Smooth muscle cell (in vitro differentiated cells): ENCODE measurements around the gene DTX1. TPM values are rescaled to one million over a fixed set of nuclear protein-coding genes. Genes with fewer than 3 reads are reported as not detected.

Experiments
- DNase-seq: peaks from one replicate; lab custom pipeline; 2025; ENCODE audit not compliant: unreplicated experiment; lab: John Stamatoyannopoulos, UW
- H2AFZ ChIP-seq: fragments of 200-600 bp; sonication (generic); 2 replicates; pipeline ENCODE4 v1.6.0; 2016; ENCODE audit warnings: antibody characterized with exemption, low read depth, mild to moderate bottlenecking
- H3F3A ChIP-seq: fragments of 200-600 bp; sonication (generic); 2 replicates; pipeline ENCODE4 v1.6.0; 2017; ENCODE audit warnings: antibody characterized with exemption, low read depth
- H3K27ac ChIP-seq: fragments of 200-600 bp; sonication (generic); 2 replicates; pipeline ENCODE4 v1.5.1; 2016; ENCODE audit warnings: low read depth, mild to moderate bottlenecking
- H3K27me3 ChIP-seq: fragments of 200-600 bp; sonication (generic); 2 replicates; pipeline ENCODE4 v1.6.1; 2016; ENCODE audit warnings: low read depth, mild to moderate bottlenecking
- H3K36me3 ChIP-seq: fragments of 200-600 bp; sonication (generic); 2 replicates; pipeline ENCODE4 v1.5.1; 2016; ENCODE audit warnings: low read depth
- H3K4me1 ChIP-seq: fragments of 200-600 bp; sonication (generic); 2 replicates; pipeline ENCODE4 v1.5.1; 2016; ENCODE audit warnings: low read depth
- H3K4me2 ChIP-seq: fragments of 200-600 bp; sonication (generic); 2 replicates; pipeline ENCODE4 v1.6.0; 2016; ENCODE audit warnings: mild to moderate bottlenecking
- H3K4me3 ChIP-seq: fragments of 200-600 bp; sonication (generic); 2 replicates; pipeline ENCODE4 v1.5.1; 2016; ENCODE audit warnings: mild to moderate bottlenecking
- H3K79me2 ChIP-seq: fragments of 200-600 bp; sonication (generic); 2 replicates; pipeline ENCODE4 v1.6.0; 2016; ENCODE audit warnings: low read depth, mild to moderate bottlenecking
- H3K9ac ChIP-seq: fragments of 200-600 bp; sonication (generic); 2 replicates; pipeline ENCODE4 v1.6.0; 2016; ENCODE audit warnings: low read depth
- H3K9me3 ChIP-seq: fragments of 200-600 bp; sonication (generic); replicated peaks from 2 replicates; pipeline ENCODE4 v1.5.1; 2016; ENCODE audit warnings: low read depth
- H4K20me1 ChIP-seq: fragments of 200-600 bp; sonication (generic); 2 replicates; pipeline ENCODE4 v1.6.0; 2016; ENCODE audit warnings: low read depth
- CTCF ChIP-seq: fragments of 200-600 bp; sonication (generic); IDR thresholded peaks from 2 replicates; pipeline ENCODE4 v1.5.1; 2017; ENCODE audit warnings: borderline replicate concordance, mild to moderate bottlenecking, antibody characterized with exemption; ENCODE audit not compliant: insufficient read depth, poor library complexity, severe bottlenecking
- WGBS: methylation state at CpG from one replicate; pipeline ENCODE4 v1.1.7; 2016; ENCODE audit warnings: low lambda C conversion rate; 5-methylcytosine and 5-hydroxymethylcytosine counted together
- polyA plus RNA-seq: library from polyadenylated mRNA; unstranded; fragments of >200 nt; fragmentation: Nextera tagmentation; extraction: Ambion mirVana; gene quantifications from 2 replicates; pipeline ENCODE4 v1.2.1, GENCODE V29; 2016
- total RNA-seq: library from RNA; depleted of rRNA; stranded (reverse); fragments of >200 nt; gene quantifications from 2 replicates; pipeline ENCODE4 v1.2.3, GENCODE V29; 2014

The DTX1 gene
- total and polyA plus RNA-seq, 2 experiments from 2014 or later, result 0.09 to 1.1 TPM

GRCh38 chr12:113077859-113078255 lies 21.3 kb downstream of the DTX1 start:
- Histone ChIP-seq H2AFZ (no peak overlapping the region), H3K4me2 (no peak overlapping the region), H3K9ac (no peak overlapping the region)

GRCh38 chr12:113081873-113082272 lies 25.3 kb downstream of the DTX1 start:
- H3K79me2 ChIP-seq, result no peaks in the 10 kb centered on the region
- H3K4me2 ChIP-seq, result no peak overlapping the region
- H2AFZ ChIP-seq, result no peak overlapping the region
- peaks cover 35% of the 10 kb centered on the region for H3K27me3 ChIP-seq
- H3K36me3 ChIP-seq, result no peaks in the 10 kb centered on the region
- TF ChIP-seq CTCF, result no peak
- no peak overlapping the region for H3K9ac ChIP-seq
- 84% methylated on average over 4 of the region's 4 CpGs for WGBS
- no peaks in the 10 kb centered on the region for H4K20me1 ChIP-seq
- DNase-seq, result no peak
- no peaks in the 10 kb centered on the region for H3K9me3 ChIP-seq
- H3K4me1 ChIP-seq, result no peaks in the 10 kb centered on the region
- no peak overlapping the region for H3K27ac ChIP-seq
- H3K4me3 ChIP-seq, result no peak overlapping the region
- no peaks in the 10 kb centered on the region for H3F3A ChIP-seq

More at GRCh38 chr12:113077859-113078255, 21.3 kb downstream of the DTX1 start:
- no peak for TF ChIP-seq CTCF
- 14% methylated on average over 10 of the region's 48 CpGs for WGBS
- Histone ChIP-seq H3K79me2 (no peaks in the 10 kb centered on the region), H3F3A (no peaks in the 10 kb centered on the region), H3K36me3 (no peaks in the 10 kb centered on the region), H4K20me1 (no peaks in the 10 kb centered on the region), H3K27me3 (peaks cover 63% of the 10 kb centered on the region), H3K27ac (no peak overlapping the region), H3K9me3 (no peaks in the 10 kb centered on the region), H3K4me1 (no peaks in the 10 kb centered on the region), H3K4me3 (no peak overlapping the region)
- DNase-seq, result no peak

GRCh38 chr12:113082486-113083148 lies 26.1 kb downstream of the DTX1 start:
- no peaks in the 10 kb centered on the region for H4K20me1 ChIP-seq
- no peak for DNase-seq
- no peak overlapping the region for H3K9ac ChIP-seq
- H2AFZ ChIP-seq, result no peak overlapping the region
- no peak overlapping the region for H3K27ac ChIP-seq
- no peaks in the 10 kb centered on the region for H3K4me1 ChIP-seq
- H3K4me2 ChIP-seq, result no peak overlapping the region
- no peaks in the 10 kb centered on the region for H3F3A ChIP-seq
- 95% methylated on average over 9 of the region's 9 CpGs for WGBS
- H3K27me3 ChIP-seq, result peaks cover 27% of the 10 kb centered on the region
- no peak overlapping the region for H3K4me3 ChIP-seq
- no peak for TF ChIP-seq CTCF
- H3K9me3 ChIP-seq, result no peaks in the 10 kb centered on the region
- no peaks in the 10 kb centered on the region for H3K79me2 ChIP-seq
- H3K36me3 ChIP-seq, result no peaks in the 10 kb centered on the region

DNA sequence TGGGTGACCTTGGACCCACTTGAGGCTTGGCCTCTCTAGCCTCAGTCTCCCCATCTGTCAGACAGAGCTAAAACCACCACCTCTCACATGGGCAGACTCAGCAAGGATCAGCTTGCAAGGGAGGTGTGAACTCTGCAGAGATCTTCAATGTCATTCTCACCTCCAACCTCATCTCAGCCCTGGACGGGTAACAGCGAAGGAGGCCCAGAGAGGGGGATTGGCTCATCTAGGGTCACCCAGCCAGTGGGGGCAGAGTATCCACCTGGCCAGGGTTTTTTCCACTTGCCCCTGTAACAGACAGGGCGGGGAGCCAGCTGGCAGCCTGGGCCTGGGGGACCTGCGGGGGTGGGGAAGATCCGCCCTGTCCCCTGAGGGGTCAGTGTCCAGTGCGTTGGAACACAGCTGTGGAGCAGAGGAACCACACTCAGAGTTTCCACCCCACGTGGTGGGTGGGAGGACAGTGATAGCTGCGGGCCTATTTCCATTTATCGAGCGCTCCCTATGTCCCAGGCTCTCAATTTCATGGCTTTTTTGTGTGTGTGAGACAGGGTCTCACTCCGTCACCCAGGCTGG lies 27.4 kb downstream of the DTX1 start:
- Histone ChIP-seq H2AFZ (no peak overlapping the region), H3K4me1 (no peaks in the 10 kb centered on the region), H4K20me1 (no peaks in the 10 kb centered on the region), H3K27ac (no peak overlapping the region), H3K9ac (no peak overlapping the region), H3K4me3 (no peak overlapping the region), H3K79me2 (no peaks in the 10 kb centered on the region), H3F3A (no peaks in the 10 kb centered on the region), H3K4me2 (no peak overlapping the region), H3K27me3 (peaks cover 16% of the 10 kb centered on the region), H3K9me3 (no peaks in the 10 kb centered on the region), H3K36me3 (no peaks in the 10 kb centered on the region)
- no peak for TF ChIP-seq CTCF
- 87% methylated on average over 9 of the region's 11 CpGs for WGBS
- DNase-seq, result no peak
